GM12878 (cell line): ENCODE data around the gene C10orf90.

Experiments
- CREM ChIP-seq: IDR thresholded peaks from 2 replicates; pipeline ENCODE4 v1.6.1; 2014; ENCODE audit warnings: antibody characterized with exemption, low read depth
- ETV6 ChIP-seq, 2 experiments: fragments of 450-650 bp in 1 of 2; IDR thresholded peaks in 1 of 2; conservative IDR thresholded peaks in 1 of 2; 2 replicates each; pipeline ENCODE4 v1.6.1; 2014; ENCODE audit warnings: antibody characterized with exemption in 1 of 2, borderline replicate concordance in 1 of 2, low read depth in 1 of 2, mild to moderate bottlenecking in 1 of 2, moderate library complexity in 1 of 2
- EZH2 ChIP-seq: IDR thresholded peaks from 2 replicates; pipeline ENCODE4 v1.6.1; 2012; ENCODE audit warnings: low read depth, mild to moderate bottlenecking, control low read depth, inconsistent platforms, low read length, borderline replicate concordance; ENCODE audit not compliant: control insufficient read depth
- HDAC2 ChIP-seq: fragments of 200-600 bp; sonication (generic); IDR thresholded peaks from 2 replicates; pipeline ENCODE4 v1.6.1; 2017
- HDAC6 ChIP-seq: fragments of 200-600 bp; sonication (generic); IDR thresholded peaks from one replicate; pipeline ENCODE4 v1.8.0; 2017; ENCODE audit warnings: antibody characterized with exemption; ENCODE audit not compliant: unreplicated experiment
- JUNB ChIP-seq: IDR thresholded peaks from 2 replicates; pipeline ENCODE4 v1.6.1; 2016; ENCODE audit warnings: antibody characterized with exemption, mild to moderate bottlenecking
- PAX5 ChIP-seq: IDR thresholded peaks from 2 replicates; pipeline ENCODE4 v1.6.1; 2011; ENCODE audit warnings: low read depth, low read length, borderline replicate concordance
- RCOR1 ChIP-seq: conservative IDR thresholded peaks from 2 replicates; pipeline ENCODE4 v1.6.1; 2012; ENCODE audit warnings: low read depth, low read length, improper control_type of control experiment
- TCF12 ChIP-seq: IDR thresholded peaks from 2 replicates; pipeline ENCODE4 v1.6.1; 2011; ENCODE audit warnings: low read depth, mild to moderate bottlenecking, low read length
- TCF7 ChIP-seq: IDR thresholded peaks from 2 replicates; pipeline ENCODE4 v1.6.1; 2014; ENCODE audit warnings: antibody characterized with exemption, borderline replicate concordance

GRCh38 chr10:126433351-126433750 is 237.1 kb downstream of the C10orf90 start:
- TF ChIP-seq HDAC2, result no peak
- no peak for TF ChIP-seq CREM
- no peak for TF ChIP-seq TCF12
- TF ChIP-seq HDAC6, result no peak
- no peak for TF ChIP-seq PAX5
- TF ChIP-seq RCOR1, result no peak
- TF ChIP-seq ETV6 (conservative IDR thresholded peaks at IDR 0.05 in 1 of 2, IDR thresholded peaks at IDR 0.05 in 1 of 2; ENCODE audit: borderline replicate concordance in 1 of 2, low read depth in 1 of 2), result no peak
- TF ChIP-seq JUNB, result no peak
- TF ChIP-seq TCF7, result no peak
- no peak for TF ChIP-seq EZH2
